Right cardiac atrium (tissue), 5 donors: Measurements from ENCODE around the gene CFAP300. TPM values are rescaled to one million over a fixed set of nuclear protein-coding genes. Genes with fewer than 3 reads are reported as not detected.

ENCODE experiments used
- ATAC-seq, 2 donors: fragments of 200-7000 bp; cut with Tn5 transposase; one replicate each; pipeline versions ENCODE4 v1.8.0 to v1.9.1; 2020; ENCODE audit warnings: moderate library complexity in 2 of 2, mild to moderate bottlenecking in 1 of 2
- DNase-seq, 3 donors: peaks; one replicate each; pipeline ENCODE4 v3.0.0-alpha.2; 2020
- H3K27ac ChIP-seq: one replicate; pipeline ENCODE4 v1.5.1; 2013; ENCODE audit warnings: mild to moderate bottlenecking, low read length, control low read depth, moderate library complexity
- H3K27me3 ChIP-seq: one replicate; pipeline ENCODE4 v1.6.1; 2013; ENCODE audit not compliant: control insufficient read depth, insufficient read depth
- H3K4me1 ChIP-seq: one replicate; pipeline ENCODE4 v1.6.1; 2013; ENCODE audit warnings: low read length; ENCODE audit not compliant: control insufficient read depth, insufficient read depth
- H3K4me3 ChIP-seq: one replicate; pipeline ENCODE4 v1.5.1; 2013; ENCODE audit warnings: low read length, control low read depth
- H3K9me3 ChIP-seq: one replicate; pipeline ENCODE4 v1.6.1; 2013; ENCODE audit warnings: low read length; ENCODE audit not compliant: control insufficient read depth
- WGBS: extraction: QIAGEN DNeasy Blood & Tissue Kit; methylation state at CpG from one replicate; pipeline ENCODE4 v1.1.7; 2013; 5-methylcytosine and 5-hydroxymethylcytosine counted together
- intact Hi-C, 4 donors: fragments of 100-400 bp; cut with DNase I; formaldehyde crosslinking; loops; one replicate each; pipeline versions ENCODE4 v1.11.0 to v1.14.0; 2022 to 2023
- polyA plus RNA-seq: library from polyadenylated mRNA; stranded (reverse); fragments of 200-250 nt; gene quantifications from one replicate; pipeline ENCODE4 v1.2.3, GENCODE V29; 2013
- total RNA-seq, 4 donors: library from RNA; stranded (reverse); fragmentation: NEBNext Ultra II Directional; extraction: Animal tissue kit (Norgen Biotek cat#: 25700); gene quantifications; one replicate each; pipeline ENCODE4 v1.2.1, GENCODE V29; 2021
- donor health status: healthy with polysubstance abuse.
- donor health status: DM: no; HTN: yes; CAD: no.
- donor health status: DM: no; HTN: no; CAD: no.
- donor health status: DM: no; HTN: yes; CAD: no; lungs with severe emphysema.
- donor health status: DM: yes; HTN: yes; CAD: no.

CFAP300 gene
- total and polyA plus RNA-seq, 5 donors, result 1.1 to 1.7 (median 1.6) TPM

DNA sequence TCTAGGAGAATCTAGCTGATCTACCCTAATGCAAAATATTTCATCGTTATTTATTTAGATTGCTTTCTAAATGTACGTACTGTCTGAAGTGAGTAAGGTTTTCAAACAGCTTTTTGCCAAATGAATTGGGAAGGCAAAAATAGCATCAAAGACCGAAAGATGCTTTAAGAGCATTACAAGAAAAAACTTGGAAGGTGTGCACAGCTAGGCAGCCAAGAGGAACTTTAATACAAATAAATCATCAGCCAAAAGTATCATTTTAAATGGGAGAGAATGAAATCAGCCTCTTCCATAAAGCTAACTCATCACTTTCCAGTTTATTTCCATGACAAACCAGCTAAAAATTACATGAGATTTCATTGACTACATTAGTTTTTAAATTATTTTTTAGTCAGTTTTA is 30.2 kb upstream of the CFAP300 start:
- 59% methylated on average over 3 of the region's 3 CpGs for WGBS
- ATAC-seq (no peak), DNase-seq (no peak)
- Histone ChIP-seq H3K4me3 (no peak overlapping the region), H3K27ac (no peak overlapping the region), H3K4me1 (no peaks in the 10 kb centered on the region), H3K9me3 (no peaks in the 10 kb centered on the region), H3K27me3 (no peaks in the 10 kb centered on the region)
- intact Hi-C loops, result no loop called here

DNA sequence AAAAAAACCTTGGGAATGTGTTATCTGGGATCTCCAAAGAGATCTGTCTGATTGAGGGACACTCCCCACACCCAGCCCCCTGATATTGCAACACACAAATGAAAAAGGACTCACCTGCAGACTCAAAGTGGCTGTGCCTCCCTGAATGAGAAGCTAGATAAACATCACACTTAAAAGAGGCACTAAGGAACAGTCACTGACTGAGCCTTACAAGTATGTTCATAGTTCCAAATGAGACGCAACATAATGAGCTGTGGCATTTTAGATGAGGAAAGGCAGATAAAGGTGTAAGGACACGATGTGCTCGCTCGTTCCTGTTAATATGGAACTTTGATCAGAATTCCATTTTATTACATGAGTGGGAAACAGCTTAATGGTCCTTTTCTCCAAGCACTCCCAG is 21.0 kb upstream of the CFAP300 start:
- H3K9me3 ChIP-seq, result no peaks in the 10 kb centered on the region
- intact Hi-C loops, result no loop called here
- 68% methylated on average over 4 of the region's 4 CpGs for WGBS
- H3K4me1 ChIP-seq, result no peaks in the 10 kb centered on the region
- DNase-seq, result no peak
- no peak overlapping the region for H3K27ac ChIP-seq
- no peak overlapping the region for H3K4me3 ChIP-seq
- H3K27me3 ChIP-seq, result no peaks in the 10 kb centered on the region
- no peak for ATAC-seq

DNA sequence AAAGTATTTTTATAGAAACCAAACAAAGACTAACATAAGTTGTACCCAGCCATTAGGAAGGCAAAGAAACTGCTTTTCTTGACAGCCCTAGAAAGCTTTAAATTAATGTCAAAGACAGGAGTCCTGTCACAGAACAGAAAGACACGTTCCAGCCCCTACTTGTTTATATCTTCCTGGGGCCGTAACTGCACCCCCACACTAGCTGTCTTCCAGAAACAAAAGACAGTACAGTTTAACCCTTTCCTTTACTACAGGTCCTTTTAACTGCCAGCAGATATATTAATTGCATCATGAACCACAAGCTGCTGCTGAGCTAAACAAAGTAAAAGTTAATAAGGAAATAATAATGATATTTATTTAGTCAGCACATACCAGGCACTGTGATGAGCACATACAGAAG is 20.3 kb upstream of the CFAP300 start:
- no peaks in the 10 kb centered on the region for H3K27me3 ChIP-seq
- DNase-seq (no peak), ATAC-seq (no peak)
- no peak overlapping the region for H3K27ac ChIP-seq
- no peaks in the 10 kb centered on the region for H3K4me1 ChIP-seq
- H3K4me3 ChIP-seq, result no peak overlapping the region
- no peaks in the 10 kb centered on the region for H3K9me3 ChIP-seq
- intact Hi-C loops, result no loop called here
- 13% methylated on average over 2 of the region's 2 CpGs for WGBS

DNA sequence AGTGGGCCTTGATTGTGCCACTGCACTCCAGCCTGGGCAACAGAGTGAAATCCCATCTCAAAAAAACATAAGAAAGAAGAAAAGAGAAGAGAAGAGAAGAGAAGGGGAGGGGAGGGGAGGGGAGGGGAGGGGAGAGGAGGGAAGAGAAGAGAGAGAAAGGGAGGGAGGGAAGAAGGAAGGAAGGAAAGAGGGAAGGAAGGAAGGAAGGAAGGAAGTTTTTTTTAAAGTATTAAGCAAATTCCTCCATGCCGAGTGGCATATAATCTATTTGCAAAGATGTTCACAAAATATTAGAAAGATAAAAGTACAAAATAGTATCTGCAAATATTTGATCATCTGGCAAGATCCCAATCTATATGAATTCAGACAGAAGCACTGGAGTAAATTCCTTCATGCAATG is 10.5 kb upstream of the CFAP300 start:
- H3K27me3 ChIP-seq, result no peaks in the 10 kb centered on the region
- no peaks in the 10 kb centered on the region for H3K9me3 ChIP-seq
- DNase-seq, result no peak
- 73% methylated on average over 1 of the region's 1 CpG for WGBS
- intact Hi-C loops, result no loop called here
- ATAC-seq, result no peak
- no peak overlapping the region for H3K27ac ChIP-seq
- no peaks in the 10 kb centered on the region for H3K4me1 ChIP-seq
- H3K4me3 ChIP-seq, result no peak overlapping the region

DNA sequence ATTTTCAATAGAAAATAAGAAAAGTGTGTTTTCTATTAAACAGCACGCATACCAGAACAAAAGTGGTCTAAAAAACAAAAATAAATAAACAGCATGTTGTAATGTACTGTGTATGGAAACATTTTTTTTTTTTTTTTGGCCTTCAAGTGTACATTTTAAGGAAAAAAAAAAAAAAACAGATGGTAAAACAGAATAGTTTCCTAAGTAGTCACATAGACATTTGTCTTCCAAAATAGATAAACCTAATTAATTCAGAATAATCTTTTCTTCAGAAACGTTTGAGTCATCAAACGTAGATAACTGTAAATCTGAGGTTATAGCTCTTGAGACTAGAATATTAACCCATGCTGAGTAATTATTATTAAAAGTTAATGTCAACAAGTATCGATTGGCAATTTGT is 396 bp upstream of the CFAP300 start:
- no peaks in the 10 kb centered on the region for H3K9me3 ChIP-seq
- H3K4me3 ChIP-seq, result peak overlapping the region; percentile 49
- H3K27me3 ChIP-seq, result no peaks in the 10 kb centered on the region
- ATAC-seq (peak in 1 of 2 donors; percentile 29), DNase-seq (no peak)
- H3K27ac ChIP-seq, result no peak overlapping the region
- intact Hi-C loops, result no loop called here
- no peaks in the 10 kb centered on the region for H3K4me1 ChIP-seq
- 24% methylated on average over 4 of the region's 4 CpGs for WGBS

DNA sequence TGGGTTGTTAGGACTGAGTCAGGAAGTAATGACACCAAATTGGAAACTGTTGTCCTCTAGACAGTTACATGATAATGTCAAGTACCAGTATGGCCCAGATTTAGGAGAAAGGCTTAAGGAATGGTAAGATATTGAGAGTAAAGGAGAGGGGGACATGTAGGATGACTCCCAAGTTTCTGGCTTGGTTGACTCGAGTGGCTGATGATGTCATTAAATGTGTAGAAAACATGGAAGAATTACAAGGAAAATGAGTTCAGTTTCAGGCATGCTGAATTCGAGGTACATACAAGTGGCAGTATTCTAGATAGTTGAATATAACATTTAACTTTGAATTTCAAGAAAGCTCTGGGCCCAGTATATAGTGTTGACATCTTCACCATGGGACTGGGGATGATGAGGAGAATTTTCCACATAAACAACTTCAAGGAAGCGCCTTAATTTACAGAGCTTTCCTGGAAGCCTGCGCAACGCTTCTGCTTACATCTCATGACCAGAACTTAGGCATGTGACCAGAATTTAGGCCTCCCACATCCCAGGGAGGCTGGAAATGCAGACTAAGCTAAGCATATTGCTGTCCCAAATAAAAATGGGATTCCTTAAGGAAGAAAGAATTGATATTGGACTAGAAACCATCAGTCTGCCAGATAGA is 3.8 kb downstream of the CFAP300 start:
- WGBS, result 72% methylated on average over 5 of the region's 5 CpGs
- Histone ChIP-seq H3K27me3 (no peaks in the 10 kb centered on the region), H3K9me3 (no peaks in the 10 kb centered on the region), H3K27ac (no peak overlapping the region), H3K4me3 (no peak overlapping the region), H3K4me1 (no peaks in the 10 kb centered on the region)
- no peak for ATAC-seq
- DNase-seq, result no peak
- intact Hi-C loops, result no loop called here

DNA sequence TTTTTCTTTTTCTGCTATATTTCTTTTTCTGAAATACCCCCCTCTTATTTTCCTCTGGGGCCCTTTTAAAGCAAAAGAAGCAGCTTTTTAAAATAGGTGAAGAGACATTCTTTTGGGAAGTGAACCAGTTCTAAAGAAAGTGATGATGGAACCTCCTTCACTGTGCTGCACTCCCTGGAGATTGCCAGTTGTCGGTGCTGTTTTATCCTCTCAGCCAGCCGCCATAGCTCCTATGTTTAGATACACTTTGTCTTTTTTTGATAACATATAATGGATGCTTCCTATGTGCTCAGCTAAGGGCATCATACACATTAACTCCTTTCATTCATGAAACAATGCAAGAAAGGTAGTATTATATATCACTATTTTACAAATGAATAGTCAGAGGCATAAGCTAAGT is 14.0 kb downstream of the CFAP300 start:
- no peak overlapping the region for H3K27ac ChIP-seq
- H3K9me3 ChIP-seq, result no peaks in the 10 kb centered on the region
- no peak overlapping the region for H3K4me3 ChIP-seq
- intact Hi-C loops, result no loop called here
- no peaks in the 10 kb centered on the region for H3K4me1 ChIP-seq
- no peaks in the 10 kb centered on the region for H3K27me3 ChIP-seq
- ATAC-seq, result peak; percentile 29 to 56
- no peak for DNase-seq
- whole genome bisulfite sequencing, result 24% methylated on average over 2 of the region's 2 CpGs

DNA sequence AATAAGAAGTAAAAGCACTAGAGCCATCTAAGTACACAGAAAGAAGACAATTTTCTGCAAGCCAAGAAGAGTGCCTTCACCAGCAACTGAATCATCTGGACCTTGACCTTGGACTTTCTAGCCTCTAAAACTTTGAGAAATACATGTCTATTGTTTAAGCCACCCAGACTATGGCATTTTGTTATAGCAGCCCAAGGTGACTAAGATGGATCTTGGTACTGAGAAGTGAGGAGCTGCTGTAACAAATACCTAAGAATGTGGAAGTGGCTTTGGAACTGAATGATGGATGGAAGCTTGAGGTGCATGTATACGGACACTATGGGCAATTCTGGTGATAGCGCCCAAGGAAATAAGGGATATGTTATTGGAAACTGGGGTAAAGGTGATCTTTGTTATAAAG is 14.9 kb downstream of the CFAP300 start:
- 94% methylated on average over 2 of the region's 2 CpGs for WGBS
- no peak for ATAC-seq
- no peak for DNase-seq
- Histone ChIP-seq H3K4me1 (no peaks in the 10 kb centered on the region), H3K4me3 (no peak overlapping the region), H3K27me3 (no peaks in the 10 kb centered on the region), H3K27ac (no peak overlapping the region), H3K9me3 (no peaks in the 10 kb centered on the region)
- intact Hi-C loops, result no loop called here

DNA sequence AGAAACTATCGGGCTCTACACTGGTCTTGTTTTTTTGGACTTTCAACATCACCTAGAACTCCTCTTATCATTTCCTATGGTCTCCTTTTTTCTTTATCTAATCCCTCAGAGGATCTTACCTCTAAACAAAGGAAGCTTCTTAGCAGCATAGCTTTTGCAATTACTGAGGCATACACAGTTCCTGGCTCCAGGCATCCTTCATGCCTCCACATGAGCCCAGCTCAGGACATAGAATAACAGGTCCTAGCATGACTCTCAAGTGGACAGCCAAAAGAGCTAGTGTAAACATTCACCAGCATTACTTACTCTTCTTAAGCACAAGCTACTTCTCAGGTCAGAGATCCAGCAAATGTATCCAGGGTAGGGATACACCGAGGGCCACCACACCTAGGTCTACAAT is 17.1 kb downstream of the CFAP300 start:
- DNase-seq, result no peak
- intact Hi-C loops, result no loop called here
- no peak for ATAC-seq
- Histone ChIP-seq H3K4me3 (no peak overlapping the region), H3K27ac (no peak overlapping the region), H3K4me1 (no peaks in the 10 kb centered on the region), H3K9me3 (no peaks in the 10 kb centered on the region), H3K27me3 (no peaks in the 10 kb centered on the region)
- 94% methylated on average over 2 of the region's 2 CpGs for WGBS

DNA sequence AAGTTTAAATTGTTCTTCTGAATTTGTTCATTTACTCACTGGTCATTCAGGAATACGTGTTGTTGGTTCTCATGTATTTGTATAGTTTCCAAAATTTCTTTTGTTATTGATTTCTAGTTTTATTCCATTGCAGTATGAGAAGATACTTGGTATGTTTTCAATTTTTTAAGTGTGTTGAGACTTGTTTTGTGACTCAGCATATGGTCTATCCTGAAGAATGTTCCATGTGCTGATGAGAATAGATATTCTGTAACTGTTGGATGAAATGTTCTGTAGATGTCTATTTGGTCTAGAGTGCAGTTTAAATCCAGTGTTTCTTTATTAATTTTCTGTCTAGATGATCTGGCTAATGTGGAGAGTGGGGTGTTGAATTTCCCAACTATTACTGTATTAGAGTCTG is 23.5 kb downstream of the CFAP300 start:
- intact Hi-C loops, result no loop called here
- no peaks in the 10 kb centered on the region for H3K9me3 ChIP-seq
- H3K4me3 ChIP-seq, result no peak overlapping the region
- WGBS, result 0% methylated on average over 1 of the region's 1 CpG
- ATAC-seq (no peak), DNase-seq (no peak)
- no peak overlapping the region for H3K27ac ChIP-seq
- no peaks in the 10 kb centered on the region for H3K27me3 ChIP-seq
- no peaks in the 10 kb centered on the region for H3K4me1 ChIP-seq

DNA sequence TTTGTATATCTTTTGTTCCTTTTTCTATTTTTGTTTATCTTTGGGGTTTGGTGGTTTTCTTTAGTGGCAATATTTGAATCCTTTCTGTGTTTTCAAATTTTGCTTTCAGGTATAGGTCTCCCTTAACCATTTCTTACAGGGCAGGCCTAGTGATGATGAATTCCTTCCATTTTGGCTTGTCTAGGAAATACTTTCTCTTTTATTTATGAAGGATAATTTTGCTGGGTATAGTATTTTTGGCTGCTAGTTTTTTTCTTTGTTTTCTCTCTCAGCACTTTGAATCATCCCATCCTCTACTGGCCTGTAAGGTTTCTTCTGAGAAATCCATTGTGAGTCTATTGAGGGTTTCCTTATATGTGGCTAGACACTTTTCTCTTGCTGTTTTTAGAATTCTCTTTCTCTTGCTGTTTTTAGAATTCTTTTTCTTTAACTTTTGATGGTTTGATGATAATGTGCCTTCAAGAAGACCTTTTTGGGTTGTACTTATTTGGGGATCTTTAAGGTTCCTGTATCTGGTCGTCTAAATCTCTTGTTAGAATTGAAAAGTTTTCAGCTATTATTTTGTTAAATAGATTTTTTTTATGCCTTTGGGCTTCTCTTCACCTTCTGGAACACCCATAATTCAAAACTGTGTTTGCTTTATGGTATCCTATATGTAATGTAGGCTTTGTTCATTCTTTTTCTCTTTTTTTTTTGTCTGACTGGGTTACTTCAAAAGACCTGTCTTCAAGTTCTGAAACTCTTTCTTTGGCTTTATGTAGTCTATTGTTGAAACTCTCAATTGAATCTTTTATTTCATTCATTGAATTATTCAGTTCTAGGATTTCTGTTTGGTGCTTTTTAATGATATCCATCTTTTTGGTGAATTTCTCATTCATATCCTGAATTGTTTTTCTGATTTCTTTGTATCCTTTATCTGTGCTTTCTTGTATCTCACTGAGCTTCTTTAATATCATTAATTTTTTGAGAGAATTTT is 24.5 kb downstream of the CFAP300 start:
- H3K4me3 ChIP-seq, result no peak overlapping the region
- intact Hi-C loops, result no loop called here
- DNase-seq, result no peak
- WGBS, result 82% methylated on average over 1 of the region's 1 CpG
- no peaks in the 10 kb centered on the region for H3K9me3 ChIP-seq
- no peak overlapping the region for H3K27ac ChIP-seq
- H3K27me3 ChIP-seq, result no peaks in the 10 kb centered on the region
- no peaks in the 10 kb centered on the region for H3K4me1 ChIP-seq
- ATAC-seq, result no peak
